H9 (cell line): ENCODE results near the gene ADAMTS8. TPM values are rescaled to one million over a fixed set of nuclear protein-coding genes. Genes with fewer than 3 reads are reported as not detected.

Source experiments
- DNase-seq: peaks from one replicate; pipeline ENCODE4 v3.0.0-alpha.2; 2017
- H2AFZ ChIP-seq: one replicate; pipeline ENCODE4 v1.6.1; 2013; ENCODE audit warnings: mild to moderate bottlenecking, low read length, control low read depth, moderate library complexity
- H2AK5ac ChIP-seq: 2 replicates; pipeline ENCODE4 v1.6.1; 2013; ENCODE audit warnings: low read length, control low read depth, mixed read lengths; ENCODE audit not compliant: insufficient read length
- H2BK120ac ChIP-seq: one replicate; pipeline ENCODE4 v1.6.1; 2013; ENCODE audit warnings: low read depth, mild to moderate bottlenecking, low read length, control low read depth, inconsistent platforms; ENCODE audit not compliant: poor library complexity, severe bottlenecking
- H2BK12ac ChIP-seq: 2 replicates; pipeline ENCODE4 v1.6.1; 2013; ENCODE audit warnings: low read length, control low read depth, mixed read lengths, low read depth; ENCODE audit not compliant: insufficient read length
- H2BK15ac ChIP-seq: 2 replicates; pipeline ENCODE4 v1.6.1; 2013; ENCODE audit warnings: low read depth, low read length, control low read depth
- H2BK20ac ChIP-seq: one replicate; pipeline ENCODE4 v1.6.1; 2013; ENCODE audit warnings: low read depth, mild to moderate bottlenecking, low read length, control low read depth, inconsistent platforms; ENCODE audit not compliant: poor library complexity, severe bottlenecking
- H2BK5ac ChIP-seq: 2 replicates; pipeline ENCODE4 v1.6.1; 2013; ENCODE audit warnings: low read length, control low read depth, mixed read lengths; ENCODE audit not compliant: insufficient read length
- H3K14ac ChIP-seq: 2 replicates; pipeline ENCODE4 v1.6.1; 2013; ENCODE audit warnings: low read length, control low read depth; ENCODE audit not compliant: insufficient read depth
- H3K18ac ChIP-seq: 2 replicates; pipeline ENCODE4 v1.6.1; 2013; ENCODE audit warnings: low read depth, mild to moderate bottlenecking, mixed read lengths, low read length, control low read depth; ENCODE audit not compliant: insufficient read length
- H3K23ac ChIP-seq: 2 replicates; pipeline ENCODE4 v1.6.1; 2013; ENCODE audit warnings: low read length, control low read depth, mixed read lengths, low read depth; ENCODE audit not compliant: insufficient read length
- H3K23me2 ChIP-seq: 2 replicates; pipeline ENCODE4 v1.6.1; 2013; ENCODE audit warnings: low read depth, mild to moderate bottlenecking, mixed read lengths, low read length, control low read depth; ENCODE audit not compliant: insufficient read length, poor library complexity, severe bottlenecking
- H3K27ac ChIP-seq: 2 replicates; pipeline ENCODE4 v1.5.1; 2013; ENCODE audit warnings: low read length, control low read depth, mixed read lengths, low read depth; ENCODE audit not compliant: insufficient read length
- H3K27me3 ChIP-seq: 2 replicates; pipeline ENCODE4 v1.6.1; 2013; ENCODE audit warnings: low read length, control low read depth, inconsistent platforms; ENCODE audit not compliant: insufficient read depth
- H3K4ac ChIP-seq: 2 replicates; pipeline ENCODE4 v1.6.1; 2013; ENCODE audit warnings: low read depth, mild to moderate bottlenecking, control low read depth, inconsistent platforms, low read length, moderate library complexity
- H3K4me1 ChIP-seq: 2 replicates; pipeline ENCODE4 v1.6.1; 2013; ENCODE audit warnings: low read length, control low read depth, inconsistent platforms; ENCODE audit not compliant: insufficient read depth
- H3K4me2 ChIP-seq: 2 replicates; pipeline ENCODE4 v1.6.1; 2013; ENCODE audit warnings: low read length, control low read depth, mixed read lengths; ENCODE audit not compliant: insufficient read length, insufficient read depth
- H3K56ac ChIP-seq: 2 replicates; pipeline ENCODE4 v1.6.1; 2013; ENCODE audit warnings: low read depth, mild to moderate bottlenecking, mixed read lengths, low read length, control low read depth; ENCODE audit not compliant: insufficient read length
- H3K79me1 ChIP-seq: 2 replicates; pipeline ENCODE4 v1.6.1; 2013; ENCODE audit warnings: low read depth, mild to moderate bottlenecking, moderate library complexity, low read length, control low read depth, inconsistent platforms; ENCODE audit not compliant: insufficient read depth, poor library complexity, severe bottlenecking
- H3K79me2 ChIP-seq: 2 replicates; pipeline ENCODE4 v1.6.1; 2013; ENCODE audit warnings: low read length, control low read depth, inconsistent platforms; ENCODE audit not compliant: insufficient read depth
- H3K9ac ChIP-seq: 2 replicates; pipeline ENCODE4 v1.6.1; 2013; ENCODE audit warnings: low read length, control low read depth, mixed read lengths; ENCODE audit not compliant: insufficient read length; ENCODE audit errors: extremely low read depth
- H3K9me3 ChIP-seq: one replicate; pipeline ENCODE4 v1.6.1; 2013; ENCODE audit warnings: low read depth, low read length, inconsistent platforms; ENCODE audit not compliant: control insufficient read depth
- H3T11ph ChIP-seq: one replicate; pipeline ENCODE4 v1.6.1; 2013; ENCODE audit warnings: mild to moderate bottlenecking, low read length, control low read depth, inconsistent platforms
- H4K20me1 ChIP-seq: one replicate; pipeline ENCODE4 v1.6.1; 2013; ENCODE audit not compliant: control insufficient read depth, insufficient read length, insufficient read depth
- H4K5ac ChIP-seq: 2 replicates; pipeline ENCODE4 v1.6.1; 2013; ENCODE audit warnings: low read depth, mild to moderate bottlenecking, mixed read lengths, low read length, control low read depth; ENCODE audit not compliant: insufficient read length
- H4K8ac ChIP-seq: replicated peaks from 2 replicates; pipeline ENCODE4 v1.6.1; 2013; ENCODE audit warnings: low read length, control low read depth, mixed read lengths, low read depth; ENCODE audit not compliant: insufficient read length
- H4K91ac ChIP-seq: 2 replicates; pipeline ENCODE4 v1.6.1; 2013; ENCODE audit warnings: low read depth, mild to moderate bottlenecking, moderate library complexity, mixed read lengths, low read length, control low read depth; ENCODE audit not compliant: insufficient read length
- H3K27ac Mint-ChIP-seq, 3 experiments: 2 replicates in 2 of 3; 3 replicates in 1 of 3; pipeline ENCODE4 v1.8.0; 2020 to 2021; ENCODE audit warnings: mixed read lengths in 3 of 3, mild to moderate bottlenecking in 1 of 3, moderate library complexity in 1 of 3
- H3K27me3 Mint-ChIP-seq: 2 replicates; pipeline ENCODE4 v1.8.0; 2021; ENCODE audit warnings: low read depth, mild to moderate bottlenecking, moderate library complexity, mixed read lengths
- H3K36me3 Mint-ChIP-seq, 3 experiments: 2 replicates in 2 of 3; 3 replicates in 1 of 3; pipeline ENCODE4 v1.8.0; 2020 to 2021; ENCODE audit warnings: low read depth in 3 of 3, mixed read lengths in 3 of 3; ENCODE audit not compliant: insufficient read depth in 1 of 3
- H3K4me1 Mint-ChIP-seq, 2 experiments: 2 replicates each; pipeline ENCODE4 v1.8.0; 2020; ENCODE audit warnings: mixed read lengths in 2 of 2
- H3K4me3 Mint-ChIP-seq, 2 experiments: 2 replicates in 1 of 2; 3 replicates in 1 of 2; pipeline ENCODE4 v1.8.0; 2020 to 2021; ENCODE audit warnings: mild to moderate bottlenecking in 2 of 2, mixed read lengths in 2 of 2, moderate library complexity in 1 of 2
- H3K9me3 Mint-ChIP-seq, 2 experiments: 2 replicates in 1 of 2; 3 replicates in 1 of 2; pipeline ENCODE4 v1.8.0; 2020; ENCODE audit warnings: mild to moderate bottlenecking in 2 of 2, mixed read lengths in 2 of 2, moderate library complexity in 1 of 2
- CTCF ChIP-seq: fragments of 200-600 bp; sonication (generic); conservative IDR thresholded peaks from 3 replicates; pipeline ENCODE4 v1.8.0; 2021; ENCODE audit warnings: antibody characterized with exemption, mild to moderate bottlenecking
- WGBS: extraction: QIAGEN DNeasy Blood & Tissue Kit; methylation state at CpG from one replicate; pipeline ENCODE4 v1.1.7; 2013; ENCODE audit warnings: missing lambda C conversion rate, low lambda C conversion rate, mixed read lengths; ENCODE audit not compliant: insufficient read length; ENCODE audit errors: extremely low coverage; 5-methylcytosine and 5-hydroxymethylcytosine counted together
- total RNA-seq: library from RNA; stranded (reverse); gene quantifications from 2 replicates; pipeline ENCODE4 v1.2.1, GENCODE V29; 2021

The ADAMTS8 gene
- total RNA-seq, 1 experiment from 2014 or later = 5.0 TPM

- H2BK120ac ChIP-seq = no peak overlapping the region
- no peak overlapping the region for H3K27ac Mint-ChIP-seq
- H2BK15ac ChIP-seq = no peak overlapping the region
- no peak overlapping the region for H3K4me2 ChIP-seq
- no peak overlapping the region for H3K18ac ChIP-seq
- no peaks in the 10 kb centered on the region for H3K79me1 ChIP-seq
- no peak overlapping the region for H3T11ph ChIP-seq
- peaks cover 8% of the 10 kb centered on the region for H3K23me2 ChIP-seq
- H3K27ac ChIP-seq = no peak overlapping the region
- no peaks in the 10 kb centered on the region for H3K79me2 ChIP-seq
- no peak overlapping the region for H2AK5ac ChIP-seq
- peaks cover 0 to 2% of the 10 kb centered on the region in 2 experiments; a peak in 2 of 5 replicates for H3K9me3 Mint-ChIP-seq
- H3K14ac ChIP-seq = no peak overlapping the region
- TF ChIP-seq CTCF = no peak
- no peak overlapping the region for H2AFZ ChIP-seq
- H4K8ac ChIP-seq = no peak overlapping the region
- no peak overlapping the region for H3K56ac ChIP-seq
- no peak overlapping the region for H3K4me3 Mint-ChIP-seq
- H2BK12ac ChIP-seq = no peak overlapping the region
- H2BK20ac ChIP-seq = no peak overlapping the region
- peaks cover 39% of the 10 kb centered on the region for H3K27me3 Mint-ChIP-seq
- H3K27me3 ChIP-seq = peaks cover 3% of the 10 kb centered on the region; the same call in 1 of the 2 replicates
- no CpG with 5 or more reads among the region's 4 CpGs for WGBS
- H3K36me3 Mint-ChIP-seq = peaks cover 0 to 3% (median 0%) of the 10 kb centered on the region in 3 experiments; a peak in 2 of 7 replicates
- peaks cover 3% of the 10 kb centered on the region; the same call in 1 of the 2 replicates for H3K4me1 ChIP-seq
- no peaks in the 10 kb centered on the region for H4K20me1 ChIP-seq
- DNase-seq = no peak
- H3K4me1 Mint-ChIP-seq = peaks cover 8 to 10% of the 10 kb centered on the region in 2 experiments
- H2BK5ac ChIP-seq = no peak overlapping the region
- H3K9me3 ChIP-seq = no peaks in the 10 kb centered on the region
- H4K5ac ChIP-seq = no peak overlapping the region
- H3K4ac ChIP-seq = no peak overlapping the region
- no peak overlapping the region for H3K23ac ChIP-seq
- no peak overlapping the region for H4K91ac ChIP-seq
- no peak overlapping the region for H3K9ac ChIP-seq
Observed at GRCh38 chr11:130433357-130433756, 4.9 kb upstream of the ADAMTS8 start.
